Panc1 (cell line): ENCODE measurements around the gene FIGN. TPM values are rescaled to one million over a fixed set of nuclear protein-coding genes. Genes with fewer than 3 reads are reported as not detected.

Experiments used
- ATAC-seq: fragments of 200-7000 bp; cut with Tn5 transposase; 2 replicates; pipeline ENCODE4 v1.9.1; 2020; ENCODE audit warnings: mild to moderate bottlenecking, moderate library complexity
- BruUV-seq: library from RNA; stranded (reverse); fragments of 400-500 nt; replicated peaks from 2 replicates; lab custom pipeline; 2021; lab: Mats Ljungman, UMichigan
- CTCF ChIA-PET: fragments of 300-600 bp; sonication (Branson Sonifier 250); formaldehyde crosslinking; loops from one replicate; lab custom pipeline; 2022; ENCODE audit warnings: antibody characterized with exemption; lab: Charles Lee
- POLR2A ChIA-PET: fragments of 300-600 bp; sonication (Branson Sonifier 250); formaldehyde crosslinking; loops from one replicate; lab custom pipeline; 2022; ENCODE audit warnings: antibody characterized with exemption; lab: Charles Lee
- DNase-seq: peaks from one replicate; pipeline ENCODE4 v3.0.0-alpha.2; 2010; ENCODE audit warnings: low read depth, low spot score
- H3K27ac ChIP-seq: 2 replicates; pipeline ENCODE4 v1.5.1; 2011; ENCODE audit warnings: mild to moderate bottlenecking, low read length, inconsistent platforms
- H3K27me3 ChIP-seq: fragments of 200-500 bp; sonication (Bioruptor generic); 2 replicates; pipeline ENCODE4 v1.6.0; 2014; ENCODE audit warnings: low read length, inconsistent platforms; ENCODE audit not compliant: control insufficient read depth, insufficient read depth
- H3K36me3 ChIP-seq: fragments of 200-500 bp; sonication (Bioruptor generic); 2 replicates; pipeline ENCODE4 v1.5.1; 2014; ENCODE audit warnings: inconsistent platforms, mild to moderate bottlenecking, low read length, moderate library complexity; ENCODE audit not compliant: control insufficient read depth, insufficient read depth
- H3K4me1 ChIP-seq: 2 replicates; pipeline ENCODE4 v1.5.1; 2011; ENCODE audit warnings: inconsistent platforms, mild to moderate bottlenecking, low read length, moderate library complexity; ENCODE audit not compliant: control insufficient read depth, insufficient read depth
- H3K4me3 ChIP-seq, 2 experiments: 2 replicates each; pipeline ENCODE4 v1.5.1; 2011 to 2012; ENCODE audit warnings: low read depth in 2 of 2, low read length in 2 of 2, mild to moderate bottlenecking in 2 of 2, inconsistent platforms in 1 of 2, moderate library complexity in 1 of 2
- H3K9me3 ChIP-seq: fragments of 200-500 bp; sonication (Bioruptor generic); 2 replicates; pipeline ENCODE4 v1.5.1; 2014; ENCODE audit warnings: low read depth, mild to moderate bottlenecking, inconsistent platforms, low read length, moderate library complexity; ENCODE audit not compliant: control insufficient read depth, insufficient read depth
- POLR2AphosphoS5 ChIP-seq: IDR thresholded peaks from 2 replicates; pipeline ENCODE4 v1.6.1; 2012; ENCODE audit warnings: mild to moderate bottlenecking, low read depth, low read length, moderate library complexity
- SIN3A ChIP-seq: IDR thresholded peaks from 2 replicates; pipeline ENCODE4 v1.6.1; 2012; ENCODE audit warnings: low read depth, mild to moderate bottlenecking, low read length, moderate library complexity, borderline replicate concordance; ENCODE audit not compliant: insufficient read depth
- TCF7L2 ChIP-seq: IDR thresholded peaks from 2 replicates; pipeline ENCODE4 v1.6.1; 2011; ENCODE audit warnings: mild to moderate bottlenecking, low read depth, low read length, inconsistent platforms
- in situ Hi-C: cut with HindIII; loops from 2 replicates; pipeline ENCODE4 v1.10.0; 2016; ENCODE audit warnings: low sequenced_read_pairs, low pct_unique_long_range_greater_than_20kb
- intact Hi-C: fragments of 100-400 bp; cut with micrococcal nuclease; formaldehyde crosslinking; loops from one replicate; pipeline ENCODE4 v1.10.0; 2022; ENCODE audit not compliant: unreplicated experiment
- total RNA-seq: library from RNA; stranded (reverse); gene quantifications from one replicate; pipeline ENCODE4 v1.2.1, GENCODE V29; 2021; ENCODE audit not compliant: unreplicated experiment
- TF ChIP-seq, protein P1 (sequence below): fragments of 450-650 bp; IDR thresholded peaks from 2 replicates; pipeline ENCODE4 v1.5.1; 2017; ENCODE audit warnings: mild to moderate bottlenecking
- TF ChIP-seq, protein P2 (sequence below), 2 experiments: IDR thresholded peaks; 2 replicates each; pipeline ENCODE4 v1.6.1; 2011 to 2012; ENCODE audit warnings: low read depth in 2 of 2, control low read depth in 1 of 2, low read length in 1 of 2, mild to moderate bottlenecking in 1 of 2, moderate library complexity in 1 of 2; ENCODE audit not compliant: insufficient read depth in 1 of 2

Gene FIGN
- total RNA-seq, 1 experiment from 2014 or later, result 19.5 TPM

DNA sequence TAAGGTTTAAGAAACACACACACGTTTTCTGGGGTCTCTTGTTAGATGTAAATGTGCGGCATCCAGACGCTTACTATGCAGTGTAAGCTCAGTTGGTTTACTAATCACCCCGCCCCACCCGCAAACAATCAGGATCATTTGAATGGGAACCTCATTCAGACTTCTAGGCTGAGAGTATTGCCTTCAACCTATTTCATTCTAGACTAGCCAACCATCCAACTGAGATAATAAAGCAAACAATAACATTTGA lies 1.3 kb upstream of the FIGN start:
- ATAC-seq (peak; percentile 8), DNase-seq (no peak)
- TF ChIP-seq TCF7L2 (no peak), POLR2AphosphoS5 (no peak), SIN3A (no peak)
- TF ChIP-seq, protein P1, sequence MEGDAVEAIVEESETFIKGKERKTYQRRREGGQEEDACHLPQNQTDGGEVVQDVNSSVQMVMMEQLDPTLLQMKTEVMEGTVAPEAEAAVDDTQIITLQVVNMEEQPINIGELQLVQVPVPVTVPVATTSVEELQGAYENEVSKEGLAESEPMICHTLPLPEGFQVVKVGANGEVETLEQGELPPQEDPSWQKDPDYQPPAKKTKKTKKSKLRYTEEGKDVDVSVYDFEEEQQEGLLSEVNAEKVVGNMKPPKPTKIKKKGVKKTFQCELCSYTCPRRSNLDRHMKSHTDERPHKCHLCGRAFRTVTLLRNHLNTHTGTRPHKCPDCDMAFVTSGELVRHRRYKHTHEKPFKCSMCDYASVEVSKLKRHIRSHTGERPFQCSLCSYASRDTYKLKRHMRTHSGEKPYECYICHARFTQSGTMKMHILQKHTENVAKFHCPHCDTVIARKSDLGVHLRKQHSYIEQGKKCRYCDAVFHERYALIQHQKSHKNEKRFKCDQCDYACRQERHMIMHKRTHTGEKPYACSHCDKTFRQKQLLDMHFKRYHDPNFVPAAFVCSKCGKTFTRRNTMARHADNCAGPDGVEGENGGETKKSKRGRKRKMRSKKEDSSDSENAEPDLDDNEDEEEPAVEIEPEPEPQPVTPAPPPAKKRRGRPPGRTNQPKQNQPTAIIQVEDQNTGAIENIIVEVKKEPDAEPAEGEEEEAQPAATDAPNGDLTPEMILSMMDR, result no peak
- TF ChIP-seq, protein P2, sequence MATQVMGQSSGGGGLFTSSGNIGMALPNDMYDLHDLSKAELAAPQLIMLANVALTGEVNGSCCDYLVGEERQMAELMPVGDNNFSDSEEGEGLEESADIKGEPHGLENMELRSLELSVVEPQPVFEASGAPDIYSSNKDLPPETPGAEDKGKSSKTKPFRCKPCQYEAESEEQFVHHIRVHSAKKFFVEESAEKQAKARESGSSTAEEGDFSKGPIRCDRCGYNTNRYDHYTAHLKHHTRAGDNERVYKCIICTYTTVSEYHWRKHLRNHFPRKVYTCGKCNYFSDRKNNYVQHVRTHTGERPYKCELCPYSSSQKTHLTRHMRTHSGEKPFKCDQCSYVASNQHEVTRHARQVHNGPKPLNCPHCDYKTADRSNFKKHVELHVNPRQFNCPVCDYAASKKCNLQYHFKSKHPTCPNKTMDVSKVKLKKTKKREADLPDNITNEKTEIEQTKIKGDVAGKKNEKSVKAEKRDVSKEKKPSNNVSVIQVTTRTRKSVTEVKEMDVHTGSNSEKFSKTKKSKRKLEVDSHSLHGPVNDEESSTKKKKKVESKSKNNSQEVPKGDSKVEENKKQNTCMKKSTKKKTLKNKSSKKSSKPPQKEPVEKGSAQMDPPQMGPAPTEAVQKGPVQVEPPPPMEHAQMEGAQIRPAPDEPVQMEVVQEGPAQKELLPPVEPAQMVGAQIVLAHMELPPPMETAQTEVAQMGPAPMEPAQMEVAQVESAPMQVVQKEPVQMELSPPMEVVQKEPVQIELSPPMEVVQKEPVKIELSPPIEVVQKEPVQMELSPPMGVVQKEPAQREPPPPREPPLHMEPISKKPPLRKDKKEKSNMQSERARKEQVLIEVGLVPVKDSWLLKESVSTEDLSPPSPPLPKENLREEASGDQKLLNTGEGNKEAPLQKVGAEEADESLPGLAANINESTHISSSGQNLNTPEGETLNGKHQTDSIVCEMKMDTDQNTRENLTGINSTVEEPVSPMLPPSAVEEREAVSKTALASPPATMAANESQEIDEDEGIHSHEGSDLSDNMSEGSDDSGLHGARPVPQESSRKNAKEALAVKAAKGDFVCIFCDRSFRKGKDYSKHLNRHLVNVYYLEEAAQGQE (IDR thresholded peaks at IDR 0.05; ENCODE audit: insufficient read depth in 1 of 2, low read depth in 2 of 2, low read length in 1 of 2), result no peak
- intact Hi-C loops (loop anchor here (2.0 to 10.0 kb wide), 3 partner anchors 132 to 698 kb away; no protein-coding TSS in a partner anchor), in situ Hi-C loops (no loop called here)
- ChIA-PET CTCF (no interaction called here), POLR2A (interaction anchor here (1.0 kb wide), 1 partner anchor 389 kb away, joined by 14 read pairs; no protein-coding TSS in a partner anchor)
- Histone ChIP-seq H3K36me3 (no peaks in the 10 kb centered on the region), H3K4me3 (peak overlapping the region; percentile 88 to 98), H3K4me1 (peaks cover 14% of the 10 kb centered on the region), H3K27me3 (no peaks in the 10 kb centered on the region), H3K27ac (peak overlapping the region; percentile 99), H3K9me3 (no peaks in the 10 kb centered on the region)
- BruUV-seq, result no TSS peak

DNA sequence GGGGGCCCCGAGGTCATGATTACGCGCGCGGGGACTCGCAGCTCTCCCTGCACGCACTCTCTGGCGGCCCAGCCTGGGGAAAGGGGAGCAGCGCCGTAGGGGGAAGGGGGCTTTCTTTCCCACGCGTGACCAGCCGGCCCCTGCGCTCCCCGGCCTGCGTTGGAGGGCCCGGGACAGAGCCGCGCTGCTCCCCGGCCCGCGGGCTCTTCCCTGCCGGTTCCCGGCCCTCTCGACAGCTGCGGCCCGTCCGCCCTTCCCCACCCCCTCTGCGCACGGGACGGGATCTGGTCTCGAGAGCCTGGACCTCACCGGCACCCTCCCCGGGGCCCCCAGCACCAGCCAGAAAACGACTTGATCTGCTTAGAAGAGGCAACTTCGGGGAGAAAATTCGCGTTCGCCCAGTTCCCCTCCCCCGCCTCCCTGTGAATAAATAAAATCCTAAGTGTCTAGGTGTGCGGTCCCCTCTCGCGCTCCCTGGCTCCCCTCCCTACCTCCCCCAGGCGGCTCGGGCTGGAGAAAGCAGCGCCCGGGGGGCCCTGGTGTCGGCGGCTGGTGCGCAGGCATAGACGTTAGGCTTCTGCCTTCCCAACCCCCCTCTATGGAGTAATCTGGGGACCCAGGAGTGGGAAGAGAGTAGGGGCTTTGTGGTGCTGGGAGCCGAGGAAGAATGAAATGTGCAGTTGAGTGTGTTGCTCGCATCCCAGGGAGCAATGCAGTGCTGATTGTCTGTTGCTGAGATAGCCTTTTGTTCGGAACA lies 803 bp upstream of the FIGN start:
- no peaks in the 10 kb centered on the region for H3K27me3 ChIP-seq
- in situ Hi-C loops (no loop called here), intact Hi-C loops (loop anchor here (2.0 to 10.0 kb wide), 3 partner anchors 132 to 698 kb away; no protein-coding TSS in a partner anchor)
- TSS peak; percentile 96 for BruUV-seq
- CTCF ChIA-PET, result interaction anchor here (0.6 to 0.7 kb wide), 2 partner anchors 95 to 553 kb away, joined by 3 to 4 read pairs; no protein-coding TSS in a partner anchor
- peak; percentile 83 for ATAC-seq
- H3K9me3 ChIP-seq, result no peaks in the 10 kb centered on the region
- TF ChIP-seq, protein P1, result peak; percentile 60
- no peak for TF ChIP-seq TCF7L2
- TF ChIP-seq POLR2AphosphoS5, result peak; percentile 37; the same call in 1 of the 2 replicates
- POLR2A ChIA-PET, result interaction anchor here (0.7 to 1.2 kb wide), 2 partner anchors 148 to 542 kb away, joined by 3 to 4 read pairs; no protein-coding TSS in a partner anchor
- H3K36me3 ChIP-seq, result no peaks in the 10 kb centered on the region
- no peak for DNase-seq
- H3K4me1 ChIP-seq, result peaks cover 19% of the 10 kb centered on the region
- peak overlapping the region; percentile 99 for H3K27ac ChIP-seq
- peak overlapping the region; percentile 88 to 98 for H3K4me3 ChIP-seq
